Adrenal gland (tissue), 12 donors: ENCODE measurements around the gene SAFB2. TPM values are rescaled to one million over a fixed set of nuclear protein-coding genes. Genes with fewer than 3 reads are reported as not detected.

Experiments
- DNase-seq, 7 donors: peaks; one replicate each; pipeline ENCODE4 v3.0.0-alpha.2; 2019 to 2020
- H3K27ac ChIP-seq, 5 donors: fragments of 200-600 bp; sonication (generic) in 4 of 5; 1 replicate in 3 of 5; 2 replicates in 2 of 5; pipeline versions ENCODE4 v1.5.1 to v1.8.0; 2016 to 2020; ENCODE audit warnings: mild to moderate bottlenecking in 1 of 5
- H3K27me3 ChIP-seq: fragments of 200-600 bp; 2 replicates; pipeline ENCODE4 v1.8.0; 2021
- H3K36me3 ChIP-seq, 2 donors: fragments of 200-600 bp; replicated peaks in 1 of 2; 1 replicate in 1 of 2; 2 replicates in 1 of 2; pipeline versions ENCODE4 v1.5.1 to v1.8.0; 2018 to 2022
- H3K4me1 ChIP-seq, 2 donors: fragments of 200-600 bp; replicated peaks in 1 of 2; 1 replicate in 1 of 2; 2 replicates in 1 of 2; pipeline versions ENCODE4 v1.5.1 to v1.8.0; 2018 to 2021
- H3K4me3 ChIP-seq, 4 donors: fragments of 200-600 bp; sonication (generic) in 3 of 4; one replicate each; pipeline ENCODE4 v1.5.1; 2016 to 2018
- H3K9me3 ChIP-seq, 3 donors: fragments of 200-600 bp; sonication (generic) in 1 of 3; replicated peaks in 1 of 3; 1 replicate in 2 of 3; 2 replicates in 1 of 3; pipeline versions ENCODE4 v1.5.1 to v1.8.0; 2016 to 2021
- CTCF ChIP-seq, 6 experiments: fragments of 450-650 bp in 4 of 6; fragments of 200-600 bp in 2 of 6; sonication (generic) in 1 of 6; IDR thresholded peaks; 1 replicate in 5 of 6; 2 replicates in 1 of 6; pipeline versions ENCODE4 v1.5.1 to v1.8.0; 2016 to 2021; ENCODE audit warnings: antibody characterized with exemption in 6 of 6, mild to moderate bottlenecking in 2 of 6, moderate library complexity in 1 of 6
- POLR2A ChIP-seq, 2 donors: fragments of 450-650 bp; IDR thresholded peaks; one replicate each; pipeline ENCODE4 v1.6.1; 2017; ENCODE audit warnings: antibody characterized with exemption in 2 of 2, mild to moderate bottlenecking in 2 of 2, moderate library complexity in 1 of 2
- WGBS, 4 donors: extraction: QIAGEN DNeasy Blood & Tissue Kit in 2 of 4; methylation state at CpG; one replicate each; pipeline versions ENCODE4 v1.1.5 to v1.1.7; 2013 to 2017; 5-methylcytosine and 5-hydroxymethylcytosine counted together
- intact Hi-C, 2 donors: fragments of 100-400 bp; cut with DNase I; formaldehyde crosslinking; loops; one replicate each; pipeline versions ENCODE4 v1.14.1 to v1.15.0; 2022 to 2023
- polyA plus RNA-seq, 3 donors: library from polyadenylated mRNA; stranded (reverse); fragments of 200-250 nt in 2 of 3; fragments of 350-450 nt in 1 of 3; fragmentation: Illumina TruSeq in 1 of 3; extraction: RNeasy Lipid Tissue Mini Kit (QIAGEN cat#74804) in 1 of 3; gene quantifications; one replicate each; pipeline ENCODE4 v1.2.3, GENCODE V29; 2013 to 2014
- total RNA-seq, 9 donors: library from RNA; depleted of rRNA in 4 of 9; stranded (reverse); fragments of >200 nt in 4 of 9; fragments of 120-200 nt in 1 of 9; fragmentation: NEBNext Ultra II Directional in 1 of 9; extraction: Animal tissue kit (Norgen Biotek cat#: 25700) in 1 of 9; gene quantifications; one replicate each; pipeline versions ENCODE4 v1.1.0 to v1.2.4, GENCODE V29; 2013 to 2023
- donor health status: healthy with polysubstance abuse.
- donor health status: Bipolar disorder and iron deficiency.
- donor health status: DM: yes; HTN: yes; CAD: no.
- donor health status: DM: no; HTN: no; CAD: no.
- donor health status: DM: no; HTN: no; CAD: no.
- donor health status: DM: yes; HTN: yes; CAD: no.

Gene SAFB2
- total and polyA plus RNA-seq, 12 donors: 27.1 to 254 (median 65.2) TPM

GRCh38 chr19:5632657-5633056 is 10.1 kb upstream of the SAFB2 start:
- intact Hi-C loops: no loop called here
- peak overlapping the region in 1 of 5 donors; percentile 40 for H3K27ac ChIP-seq
- peaks cover 40 to 80% of the 10 kb centered on the region in 2 donors for H3K4me1 ChIP-seq
- WGBS, 4 donors: 67 to 80% (median 75%) methylated on average over 5 of the region's 5 CpGs
- peak overlapping the region in 1 of 4 donors; percentile 8 for H3K4me3 ChIP-seq
- no peaks in the 10 kb centered on the region for H3K27me3 ChIP-seq
- no peak for DNase-seq
- peaks cover 0 to 14% of the 10 kb centered on the region in 2 donors for H3K36me3 ChIP-seq
- H3K9me3 ChIP-seq: no peaks in the 10 kb centered on the region
- TF ChIP-seq POLR2A (IDR thresholded peaks at IDR 0.05) (no peak), CTCF (IDR thresholded peaks at IDR 0.05) (no peak)

- no peak for DNase-seq
- H3K27me3 ChIP-seq: no peaks in the 10 kb centered on the region
- H3K27ac ChIP-seq: peak overlapping the region in 3 of 5 donors; percentile 24 to 40 (median 33)
- H3K9me3 ChIP-seq: no peaks in the 10 kb centered on the region
- peaks cover 0 to 18% of the 10 kb centered on the region in 2 donors for H3K36me3 ChIP-seq
- H3K4me1 ChIP-seq: peaks cover 36 to 80% of the 10 kb centered on the region in 2 donors
- H3K4me3 ChIP-seq: peak overlapping the region in 1 of 4 donors; percentile 8
- WGBS, 4 donors: 71 to 82% (median 74%) methylated on average over 4 of the region's 4 CpGs
- TF ChIP-seq POLR2A (IDR thresholded peaks at IDR 0.05): no peak
- no peak for TF ChIP-seq CTCF (IDR thresholded peaks at IDR 0.05)
- intact Hi-C loops: no loop called here
These were observed 9.7 kb upstream of the SAFB2 start for GRCh38 chr19:5632241-5632612.

GRCh38 chr19:5631567-5632240 is 9.1 kb upstream of the SAFB2 start:
- DNase-seq: peak in 1 of 7 donors; percentile 44
- intact Hi-C loops: no loop called here
- Histone ChIP-seq H3K4me3 (peak overlapping the region in 1 of 4 donors; percentile 8), H3K27ac (peak overlapping the region in 3 of 5 donors; percentile 24 to 40 (median 35)), H3K36me3 (peaks cover 0 to 23% of the 10 kb centered on the region in 2 donors), H3K4me1 (peaks cover 36 to 83% of the 10 kb centered on the region in 2 donors), H3K27me3 (no peaks in the 10 kb centered on the region), H3K9me3 (no peaks in the 10 kb centered on the region)
- no peak for TF ChIP-seq CTCF (IDR thresholded peaks at IDR 0.05)
- TF ChIP-seq POLR2A (IDR thresholded peaks at IDR 0.05): no peak
- WGBS, 4 donors: 65 to 79% (median 73%) methylated on average over 9 of the region's 9 CpGs

GRCh38 chr19:5628919-5629481 is 6.4 kb upstream of the SAFB2 start:
- intact Hi-C loops: loop anchor here in 1 of 2 donors (5.0 kb wide), 1 partner anchor 48 kb away; no protein-coding TSS in a partner anchor
- WGBS, 4 donors: 40 to 53% (median 43%) methylated on average over 9 of the region's 9 CpGs
- TF ChIP-seq CTCF (IDR thresholded peaks at IDR 0.05): no peak
- no peak for TF ChIP-seq POLR2A (IDR thresholded peaks at IDR 0.05)
- Histone ChIP-seq H3K4me1 (peaks cover 51 to 92% of the 10 kb centered on the region in 2 donors), H3K4me3 (no peak overlapping the region), H3K27me3 (no peaks in the 10 kb centered on the region), H3K36me3 (peaks cover 0 to 40% of the 10 kb centered on the region in 2 donors), H3K27ac (peak overlapping the region; percentile 45 to 95 (median 53)), H3K9me3 (no peaks in the 10 kb centered on the region)
- DNase-seq: peak in 2 of 7 donors; percentile 36 to 54
